ENCODE data around the gene RIOK3. TPM values are rescaled to one million over a fixed set of nuclear protein-coding genes. Genes with fewer than 3 reads are reported as not detected.

The RIOK3 gene
- total RNA-seq, 2 donors from 2014 or later, result 76.6 to 165 TPM

- H3K27ac ChIP-seq, result no peak overlapping the region
- H3K9me3 ChIP-seq, result no peaks in the 10 kb centered on the region
- DNase-seq, result no peak
- intact Hi-C loops (cut with DNase I), result loop anchor here (10.0 kb wide), 1 partner anchor 295 kb away; no protein-coding TSS in a partner anchor
- H3K4me1 ChIP-seq, result no peaks in the 10 kb centered on the region
- H3K36me3 ChIP-seq, result peaks cover 13% of the 10 kb centered on the region
- no peak overlapping the region for H3K4me3 ChIP-seq
- no peak overlapping the region for H3K9ac ChIP-seq (ENCODE audit: low read depth in 2 of 2, low read length in 2 of 2)
- TF ChIP-seq, protein P1, sequence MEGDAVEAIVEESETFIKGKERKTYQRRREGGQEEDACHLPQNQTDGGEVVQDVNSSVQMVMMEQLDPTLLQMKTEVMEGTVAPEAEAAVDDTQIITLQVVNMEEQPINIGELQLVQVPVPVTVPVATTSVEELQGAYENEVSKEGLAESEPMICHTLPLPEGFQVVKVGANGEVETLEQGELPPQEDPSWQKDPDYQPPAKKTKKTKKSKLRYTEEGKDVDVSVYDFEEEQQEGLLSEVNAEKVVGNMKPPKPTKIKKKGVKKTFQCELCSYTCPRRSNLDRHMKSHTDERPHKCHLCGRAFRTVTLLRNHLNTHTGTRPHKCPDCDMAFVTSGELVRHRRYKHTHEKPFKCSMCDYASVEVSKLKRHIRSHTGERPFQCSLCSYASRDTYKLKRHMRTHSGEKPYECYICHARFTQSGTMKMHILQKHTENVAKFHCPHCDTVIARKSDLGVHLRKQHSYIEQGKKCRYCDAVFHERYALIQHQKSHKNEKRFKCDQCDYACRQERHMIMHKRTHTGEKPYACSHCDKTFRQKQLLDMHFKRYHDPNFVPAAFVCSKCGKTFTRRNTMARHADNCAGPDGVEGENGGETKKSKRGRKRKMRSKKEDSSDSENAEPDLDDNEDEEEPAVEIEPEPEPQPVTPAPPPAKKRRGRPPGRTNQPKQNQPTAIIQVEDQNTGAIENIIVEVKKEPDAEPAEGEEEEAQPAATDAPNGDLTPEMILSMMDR (IDR thresholded peaks at IDR 0.05), result no peak
- H3K27me3 ChIP-seq, result no peaks in the 10 kb centered on the region
Observed at GRCh38 chr18:23519734-23520133, 66.6 kb downstream of the RIOK3 start.

GRCh38 chr18:23521271-23521670 is 68.2 kb downstream of the RIOK3 start:
- intact Hi-C loops (cut with DNase I), result no loop called here
- Histone ChIP-seq H3K4me1 (no peaks in the 10 kb centered on the region), H3K27me3 (no peaks in the 10 kb centered on the region), H3K9me3 (no peaks in the 10 kb centered on the region), H3K27ac (no peak overlapping the region), H3K9ac (ENCODE audit: low read depth in 2 of 2, low read length in 2 of 2) (no peak overlapping the region), H3K36me3 (peaks cover 13% of the 10 kb centered on the region), H3K4me3 (no peak overlapping the region)
- TF ChIP-seq, protein P1 (IDR thresholded peaks at IDR 0.05), result no peak
- DNase-seq, result no peak

DNA sequence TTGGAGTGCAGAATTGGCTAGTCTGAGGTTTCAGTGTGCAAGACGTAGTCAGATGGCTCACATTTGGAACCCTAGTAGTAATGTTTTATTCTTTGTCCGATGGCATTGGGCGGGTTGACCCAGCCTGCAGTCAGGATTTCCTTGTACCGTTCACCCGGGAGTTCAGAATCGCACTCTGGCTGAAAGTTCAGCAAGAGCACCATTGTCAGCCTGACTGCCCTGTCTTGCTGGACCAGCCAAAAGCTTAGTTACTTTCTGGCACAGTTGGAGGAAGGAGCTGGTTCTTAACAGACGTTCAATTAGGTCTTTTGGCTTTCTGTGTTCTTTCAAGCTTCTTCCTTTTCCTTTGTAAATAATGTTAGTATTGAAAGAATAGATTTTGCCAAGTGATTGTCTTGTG is 68.8 kb downstream of the RIOK3 start:
- H3K9ac ChIP-seq (ENCODE audit: low read depth in 2 of 2, low read length in 2 of 2), result no peak overlapping the region
- DNase-seq, result no peak
- no peaks in the 10 kb centered on the region for H3K4me1 ChIP-seq
- intact Hi-C loops (cut with DNase I), result no loop called here
- H3K9me3 ChIP-seq, result no peaks in the 10 kb centered on the region
- peaks cover 13% of the 10 kb centered on the region for H3K36me3 ChIP-seq
- H3K4me3 ChIP-seq, result no peak overlapping the region
- H3K27ac ChIP-seq, result no peak overlapping the region
- no peaks in the 10 kb centered on the region for H3K27me3 ChIP-seq
- TF ChIP-seq, protein P1 (IDR thresholded peaks at IDR 0.05), result no peak

DNA sequence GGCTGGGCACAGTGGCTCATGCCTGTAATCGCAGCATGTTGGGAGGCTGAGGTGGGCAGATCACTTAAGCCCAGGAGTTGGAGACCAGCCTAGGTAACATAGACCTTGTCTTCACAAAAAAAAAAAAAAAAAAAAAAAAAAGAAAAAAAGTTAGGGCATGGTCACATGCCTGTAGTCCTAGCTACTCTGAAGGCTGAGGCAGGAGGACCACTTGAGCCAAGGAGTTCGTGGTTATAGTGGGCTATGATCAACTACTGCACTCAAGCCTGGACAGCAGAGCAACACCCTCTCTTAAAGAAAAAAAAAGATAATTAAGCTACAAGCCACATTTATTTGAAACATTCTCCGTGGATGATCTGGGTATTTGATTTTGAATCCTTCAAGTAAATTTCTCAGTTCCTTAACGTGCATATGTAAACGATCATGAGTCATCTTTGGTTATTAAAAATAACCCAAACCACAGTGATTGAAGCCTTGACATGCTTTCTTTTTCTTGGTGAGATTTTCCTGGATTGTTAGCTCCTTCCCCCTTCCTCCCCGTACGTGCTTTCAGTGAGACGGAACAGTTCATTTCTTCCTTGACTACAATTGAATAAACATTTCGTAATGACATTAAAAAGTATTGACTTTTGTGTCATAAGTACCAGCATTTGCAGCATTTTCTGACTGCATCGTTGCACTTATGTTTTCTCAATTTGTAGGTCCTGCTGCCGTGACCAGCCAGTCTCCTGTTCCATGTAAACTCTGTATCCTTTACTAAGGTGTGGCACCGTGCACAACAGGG is 70.5 kb downstream of the RIOK3 start:
- no peaks in the 10 kb centered on the region for H3K4me1 ChIP-seq
- H3K27me3 ChIP-seq, result no peaks in the 10 kb centered on the region
- H3K9ac ChIP-seq (ENCODE audit: low read depth in 2 of 2, low read length in 2 of 2), result no peak overlapping the region
- TF ChIP-seq, protein P1 (IDR thresholded peaks at IDR 0.05), result no peak
- intact Hi-C loops (cut with DNase I), result no loop called here
- peaks cover 13% of the 10 kb centered on the region for H3K36me3 ChIP-seq
- H3K9me3 ChIP-seq, result no peaks in the 10 kb centered on the region
- no peak for DNase-seq
- H3K4me3 ChIP-seq, result no peak overlapping the region
- no peak overlapping the region for H3K27ac ChIP-seq

DNA sequence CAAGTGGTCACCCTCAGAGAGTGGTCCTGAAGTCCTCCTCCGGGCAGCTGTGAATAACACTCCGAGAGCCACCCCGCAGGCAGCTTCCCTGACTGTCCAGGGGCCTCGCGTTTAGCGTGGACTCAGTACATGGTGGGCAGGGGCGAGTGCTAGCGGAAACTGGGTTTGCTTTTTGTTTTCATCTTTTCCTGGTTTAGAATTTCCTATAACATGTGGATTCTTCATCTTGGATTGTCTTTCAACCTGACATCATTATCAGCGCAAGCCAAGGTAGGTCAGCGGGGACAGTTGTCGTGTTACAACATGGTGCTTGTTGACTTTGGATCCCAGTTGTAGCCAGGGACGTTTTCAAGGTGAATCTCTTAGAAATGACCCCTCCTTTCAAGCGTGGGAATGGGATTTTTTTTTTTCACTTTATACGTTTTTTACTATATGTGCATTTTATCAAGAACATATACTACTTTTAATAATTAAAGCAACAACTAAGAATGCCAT is 71.2 kb downstream of the RIOK3 start:
- H3K36me3 ChIP-seq, result peaks cover 18% of the 10 kb centered on the region
- H3K4me3 ChIP-seq, result no peak overlapping the region
- no peaks in the 10 kb centered on the region for H3K27me3 ChIP-seq
- intact Hi-C loops (cut with DNase I), result no loop called here
- no peak overlapping the region for H3K27ac ChIP-seq
- DNase-seq, result no peak
- TF ChIP-seq, protein P1 (IDR thresholded peaks at IDR 0.05), result no peak
- H3K9me3 ChIP-seq, result no peaks in the 10 kb centered on the region
- no peak overlapping the region for H3K9ac ChIP-seq (ENCODE audit: low read depth in 2 of 2, low read length in 2 of 2)
- no peaks in the 10 kb centered on the region for H3K4me1 ChIP-seq
